Caco-2 (cell line): ENCODE data around the gene FRY. TPM values are rescaled to one million over a fixed set of nuclear protein-coding genes. Genes with fewer than 3 reads are reported as not detected.

Source experiments
- BruUV-seq: library from RNA; stranded (reverse); fragments of 400-500 nt; replicated peaks from 2 replicates; lab custom pipeline; 2021; lab: Mats Ljungman, UMichigan
- CTCF ChIA-PET: fragments of 300-600 bp; sonication (Branson Sonifier 250); formaldehyde crosslinking; loops from one replicate; lab custom pipeline; 2022; ENCODE audit warnings: antibody characterized with exemption; lab: Charles Lee
- POLR2A ChIA-PET: fragments of 300-600 bp; sonication (Branson Sonifier 250); formaldehyde crosslinking; loops from one replicate; lab custom pipeline; 2022; ENCODE audit warnings: antibody characterized with exemption; lab: Charles Lee
- DNase-seq, 2 experiments: peaks; one replicate each; pipeline versions ENCODE4 v3.0.0 to v3.0.0-alpha.2; 2020 to 2022
- H3K27me3 ChIP-seq: replicated peaks from 2 replicates; pipeline ENCODE4 v1.6.0; 2011; ENCODE audit warnings: low read length; ENCODE audit not compliant: control insufficient read depth, insufficient read depth
- H3K36me3 ChIP-seq: 2 replicates; pipeline ENCODE4 v1.5.1; 2011; ENCODE audit warnings: low read length; ENCODE audit not compliant: control insufficient read depth, insufficient read depth
- H3K4me1 ChIP-seq: fragments of 250-450 bp; sonication (Bioruptor Pico); 2 replicates; pipeline ENCODE4 v1.5.1; 2020; ENCODE audit warnings: mild to moderate bottlenecking
- H3K4me3 ChIP-seq: 2 replicates; pipeline ENCODE4 v1.5.1; 2011; ENCODE audit warnings: low read depth, mild to moderate bottlenecking, control low read depth, low read length
- H3K9me3 ChIP-seq: fragments of 250-450 bp; sonication (Bioruptor Pico); 2 replicates; pipeline ENCODE4 v1.5.1; 2020; ENCODE audit warnings: mild to moderate bottlenecking, moderate library complexity
- H3K27ac Mint-ChIP-seq: one replicate; pipeline ENCODE4 v1.8.0; 2022; ENCODE audit warnings: mixed read lengths; ENCODE audit not compliant: unreplicated experiment
- H3K27me3 Mint-ChIP-seq: one replicate; pipeline ENCODE4 v1.8.0; 2022; ENCODE audit warnings: mixed read lengths; ENCODE audit not compliant: insufficient read depth, unreplicated experiment
- H3K36me3 Mint-ChIP-seq: one replicate; pipeline ENCODE4 v1.8.0; 2022; ENCODE audit warnings: mild to moderate bottlenecking, mixed read lengths; ENCODE audit not compliant: insufficient read depth, unreplicated experiment
- H3K4me1 Mint-ChIP-seq: one replicate; pipeline ENCODE4 v1.8.0; 2022; ENCODE audit warnings: low read depth, mixed read lengths; ENCODE audit not compliant: unreplicated experiment
- H3K4me3 Mint-ChIP-seq: one replicate; pipeline ENCODE4 v1.8.0; 2022; ENCODE audit warnings: mild to moderate bottlenecking, moderate library complexity, mixed read lengths; ENCODE audit not compliant: unreplicated experiment
- H3K9me3 Mint-ChIP-seq: one replicate; pipeline ENCODE4 v1.8.0; 2022; ENCODE audit warnings: mixed read lengths; ENCODE audit not compliant: unreplicated experiment
- intact Hi-C: fragments of 100-400 bp; cut with micrococcal nuclease; formaldehyde crosslinking; loops from one replicate; pipeline ENCODE4 v1.10.0; 2022; ENCODE audit not compliant: unreplicated experiment
- total RNA-seq: library from RNA; stranded (reverse); gene quantifications from 2 replicates; pipeline ENCODE4 v1.2.3, GENCODE V29; 2022
- TF ChIP-seq, protein P1 (sequence below), 2 experiments: fragments of 200-600 bp in 1 of 2; IDR thresholded peaks; 1 replicate in 1 of 2; 2 replicates in 1 of 2; pipeline versions ENCODE4 v1.5.1 to v1.8.0; 2011 to 2022; ENCODE audit warnings: antibody characterized with exemption in 1 of 2, control low read depth in 1 of 2, inconsistent platforms in 1 of 2, low read depth in 1 of 2, low read length in 1 of 2, mild to moderate bottlenecking in 1 of 2, moderate library complexity in 1 of 2; ENCODE audit not compliant: insufficient read depth in 1 of 2, severe bottlenecking in 1 of 2, unreplicated experiment in 1 of 2

The FRY gene
- total RNA-seq, 1 experiment from 2014 or later = 118 TPM

DNA sequence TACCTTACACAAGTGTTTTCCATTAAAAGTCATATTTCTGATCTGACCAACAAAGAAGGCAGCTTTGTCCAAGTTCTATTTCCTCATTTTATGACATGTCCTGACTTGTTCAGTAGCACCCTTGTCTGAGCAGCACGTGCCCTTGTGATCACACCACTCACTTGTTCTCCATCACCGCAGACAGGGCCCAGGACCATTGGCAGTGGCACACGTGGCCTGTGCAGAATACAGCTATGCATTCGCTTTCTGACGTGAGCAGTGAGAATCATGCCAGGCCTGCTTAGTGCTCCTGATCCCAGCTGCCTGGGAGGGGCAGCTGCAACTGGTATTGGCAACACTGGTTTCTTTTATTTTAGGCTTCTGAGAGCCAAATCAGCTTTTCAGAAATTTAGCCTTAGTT lies 134.2 kb downstream of the FRY start:
- Histone ChIP-seq H3K36me3 (no peaks in the 10 kb centered on the region; the same call in 1 of the 2 replicates), H3K4me3 (no peak overlapping the region), H3K9me3 (no peaks in the 10 kb centered on the region), H3K4me1 (peaks cover 61% of the 10 kb centered on the region), H3K27me3 (no peaks in the 10 kb centered on the region)
- CTCF ChIA-PET = interaction anchor here (0.8 to 2.5 kb wide), 8 partner anchors 11 to 256 kb away, joined by 3 to 15 read pairs (median 6); no protein-coding TSS in a partner anchor
- Mint-ChIP-seq H3K4me3 (peak overlapping the region; percentile 19), H3K27ac (peak overlapping the region; percentile 62), H3K9me3 (no peaks in the 10 kb centered on the region), H3K4me1 (peaks cover 47% of the 10 kb centered on the region), H3K36me3 (peaks cover 19% of the 10 kb centered on the region), H3K27me3 (no peaks in the 10 kb centered on the region)
- TF ChIP-seq, protein P1, sequence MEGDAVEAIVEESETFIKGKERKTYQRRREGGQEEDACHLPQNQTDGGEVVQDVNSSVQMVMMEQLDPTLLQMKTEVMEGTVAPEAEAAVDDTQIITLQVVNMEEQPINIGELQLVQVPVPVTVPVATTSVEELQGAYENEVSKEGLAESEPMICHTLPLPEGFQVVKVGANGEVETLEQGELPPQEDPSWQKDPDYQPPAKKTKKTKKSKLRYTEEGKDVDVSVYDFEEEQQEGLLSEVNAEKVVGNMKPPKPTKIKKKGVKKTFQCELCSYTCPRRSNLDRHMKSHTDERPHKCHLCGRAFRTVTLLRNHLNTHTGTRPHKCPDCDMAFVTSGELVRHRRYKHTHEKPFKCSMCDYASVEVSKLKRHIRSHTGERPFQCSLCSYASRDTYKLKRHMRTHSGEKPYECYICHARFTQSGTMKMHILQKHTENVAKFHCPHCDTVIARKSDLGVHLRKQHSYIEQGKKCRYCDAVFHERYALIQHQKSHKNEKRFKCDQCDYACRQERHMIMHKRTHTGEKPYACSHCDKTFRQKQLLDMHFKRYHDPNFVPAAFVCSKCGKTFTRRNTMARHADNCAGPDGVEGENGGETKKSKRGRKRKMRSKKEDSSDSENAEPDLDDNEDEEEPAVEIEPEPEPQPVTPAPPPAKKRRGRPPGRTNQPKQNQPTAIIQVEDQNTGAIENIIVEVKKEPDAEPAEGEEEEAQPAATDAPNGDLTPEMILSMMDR (IDR thresholded peaks at IDR 0.05; ENCODE audit: insufficient read depth in 1 of 2, low read depth in 1 of 2, low read length in 1 of 2, severe bottlenecking in 1 of 2, unreplicated experiment in 1 of 2) = no peak
- POLR2A ChIA-PET = interaction anchor here (1.1 kb wide), 1 partner anchor 76 kb away, joined by 3 read pairs; no protein-coding TSS in a partner anchor
- intact Hi-C loops = loop anchor here (2.0 to 5.0 kb wide), 2 partner anchors 23 to 42 kb away; no protein-coding TSS in a partner anchor
- BruUV-seq = no TSS peak
- DNase-seq = peak; percentile 20 to 52

DNA sequence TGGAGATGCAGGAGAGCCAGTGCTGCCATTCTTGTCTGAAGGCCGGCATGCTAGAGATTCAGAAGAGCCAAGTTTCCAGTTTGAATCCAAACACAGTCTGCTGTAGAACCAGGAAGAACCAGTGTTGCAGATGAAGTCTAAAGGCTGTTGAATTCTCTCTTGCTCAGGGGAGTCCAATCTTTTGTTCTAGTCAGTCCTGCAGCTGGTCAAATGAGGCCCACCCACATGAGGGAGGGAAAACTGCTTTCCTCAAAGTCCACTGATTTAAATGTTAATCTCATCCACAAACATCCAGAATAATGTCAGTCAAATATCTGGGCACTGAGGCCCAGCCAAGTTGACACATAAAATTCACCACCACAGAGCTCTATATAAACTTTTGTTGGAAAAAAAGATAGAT lies 136.6 kb downstream of the FRY start:
- Histone ChIP-seq H3K36me3 (no peaks in the 10 kb centered on the region; the same call in 1 of the 2 replicates), H3K9me3 (no peaks in the 10 kb centered on the region), H3K27me3 (no peaks in the 10 kb centered on the region), H3K4me1 (peaks cover 61% of the 10 kb centered on the region), H3K4me3 (no peak overlapping the region)
- intact Hi-C loops = loop anchor here (1.0 to 5.0 kb wide), 6 partner anchors 27 to 142 kb away; partner anchors contain the start of gene FRY
- ChIA-PET CTCF (no interaction called here), POLR2A (interaction anchor here (1.1 kb wide), 1 partner anchor 137 kb away, joined by 3 read pairs; the partner anchor contains the start of gene FRY)
- Mint-ChIP-seq H3K4me1 (peaks cover 54% of the 10 kb centered on the region), H3K27me3 (no peaks in the 10 kb centered on the region), H3K4me3 (peak overlapping the region; percentile 43), H3K27ac (peak overlapping the region; percentile 91), H3K36me3 (peaks cover 13% of the 10 kb centered on the region), H3K9me3 (no peaks in the 10 kb centered on the region)
- BruUV-seq = no TSS peak
- TF ChIP-seq, protein P1 (IDR thresholded peaks at IDR 0.05; ENCODE audit: insufficient read depth in 1 of 2, low read depth in 1 of 2, low read length in 1 of 2, severe bottlenecking in 1 of 2, unreplicated experiment in 1 of 2) = no peak
- DNase-seq = peak; percentile 59 to 65

DNA sequence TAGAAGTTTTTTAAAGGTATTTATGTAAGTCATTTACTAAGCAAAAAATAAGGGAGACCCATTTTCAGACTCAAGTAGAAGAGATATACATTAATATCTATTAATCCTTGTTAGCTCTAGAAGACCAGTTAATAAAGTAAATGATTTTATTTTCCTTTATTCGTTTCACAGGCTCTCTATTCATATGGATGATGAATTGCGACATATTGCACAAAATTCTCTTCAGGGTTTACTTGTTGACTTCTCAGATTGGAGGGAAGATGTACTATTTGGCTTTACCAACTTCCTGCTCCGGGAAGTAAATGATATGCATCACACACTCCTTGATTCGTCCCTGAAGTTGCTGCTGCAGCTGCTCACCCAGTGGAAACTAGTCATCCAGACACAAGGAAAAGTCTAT lies 139.3 kb downstream of the FRY start:
- Histone ChIP-seq H3K9me3 (no peaks in the 10 kb centered on the region), H3K4me1 (peaks cover 55% of the 10 kb centered on the region), H3K36me3 (no peaks in the 10 kb centered on the region; the same call in 1 of the 2 replicates), H3K4me3 (no peak overlapping the region), H3K27me3 (no peaks in the 10 kb centered on the region)
- Mint-ChIP-seq H3K36me3 (peaks cover 6% of the 10 kb centered on the region), H3K4me1 (peaks cover 41% of the 10 kb centered on the region), H3K9me3 (no peaks in the 10 kb centered on the region), H3K27me3 (no peaks in the 10 kb centered on the region), H3K27ac (no peak overlapping the region), H3K4me3 (no peak overlapping the region)
- CTCF ChIA-PET = no interaction called here
- TF ChIP-seq, protein P1 (IDR thresholded peaks at IDR 0.05; ENCODE audit: insufficient read depth in 1 of 2, low read depth in 1 of 2, low read length in 1 of 2, severe bottlenecking in 1 of 2, unreplicated experiment in 1 of 2) = no peak
- intact Hi-C loops = no loop called here
- POLR2A ChIA-PET = no interaction called here
- BruUV-seq = no TSS peak
- DNase-seq = no peak
